Measurements from ENCODE around the gene TAGLN3.

DNA sequence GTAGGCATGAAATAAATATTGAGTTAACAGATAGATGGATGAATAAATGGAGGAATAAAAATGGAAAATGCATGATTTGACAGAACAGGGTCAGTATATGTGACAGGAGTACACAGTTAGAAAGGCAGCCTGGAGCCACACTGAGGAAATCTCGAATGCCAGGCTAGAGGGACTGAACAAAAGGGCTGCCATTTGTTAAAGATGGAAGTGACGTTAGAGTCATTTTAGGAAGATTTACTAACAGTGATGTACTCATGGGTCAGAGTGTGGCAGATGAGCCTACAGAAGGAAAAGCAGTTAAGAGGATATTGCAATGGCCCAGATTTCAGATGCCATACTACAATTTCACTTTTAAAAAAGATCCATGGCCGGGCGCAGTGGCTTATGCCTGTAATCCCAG, 28.4 kb downstream of the TAGLN3 start:
- TF ChIP-seq, protein P1, sequence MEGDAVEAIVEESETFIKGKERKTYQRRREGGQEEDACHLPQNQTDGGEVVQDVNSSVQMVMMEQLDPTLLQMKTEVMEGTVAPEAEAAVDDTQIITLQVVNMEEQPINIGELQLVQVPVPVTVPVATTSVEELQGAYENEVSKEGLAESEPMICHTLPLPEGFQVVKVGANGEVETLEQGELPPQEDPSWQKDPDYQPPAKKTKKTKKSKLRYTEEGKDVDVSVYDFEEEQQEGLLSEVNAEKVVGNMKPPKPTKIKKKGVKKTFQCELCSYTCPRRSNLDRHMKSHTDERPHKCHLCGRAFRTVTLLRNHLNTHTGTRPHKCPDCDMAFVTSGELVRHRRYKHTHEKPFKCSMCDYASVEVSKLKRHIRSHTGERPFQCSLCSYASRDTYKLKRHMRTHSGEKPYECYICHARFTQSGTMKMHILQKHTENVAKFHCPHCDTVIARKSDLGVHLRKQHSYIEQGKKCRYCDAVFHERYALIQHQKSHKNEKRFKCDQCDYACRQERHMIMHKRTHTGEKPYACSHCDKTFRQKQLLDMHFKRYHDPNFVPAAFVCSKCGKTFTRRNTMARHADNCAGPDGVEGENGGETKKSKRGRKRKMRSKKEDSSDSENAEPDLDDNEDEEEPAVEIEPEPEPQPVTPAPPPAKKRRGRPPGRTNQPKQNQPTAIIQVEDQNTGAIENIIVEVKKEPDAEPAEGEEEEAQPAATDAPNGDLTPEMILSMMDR (IDR thresholded peaks at IDR 0.05), result no peak
- TF ChIP-seq POLR2A (IDR thresholded peaks at IDR 0.05) (no peak), EP300 (IDR thresholded peaks at IDR 0.05) (no peak)
